8988T (cell line): Measurements from ENCODE around the gene IFIT3.
"Not testable (repeated sequence)": the region's sequence is repeated elsewhere in the genome, so short reads cannot be mapped to it uniquely, and the experiment has no call there.

Experiments
- DNase-seq: peaks from one replicate; pipeline ENCODE4 v3.0.0; 2011

IFIT3 gene

DNA sequence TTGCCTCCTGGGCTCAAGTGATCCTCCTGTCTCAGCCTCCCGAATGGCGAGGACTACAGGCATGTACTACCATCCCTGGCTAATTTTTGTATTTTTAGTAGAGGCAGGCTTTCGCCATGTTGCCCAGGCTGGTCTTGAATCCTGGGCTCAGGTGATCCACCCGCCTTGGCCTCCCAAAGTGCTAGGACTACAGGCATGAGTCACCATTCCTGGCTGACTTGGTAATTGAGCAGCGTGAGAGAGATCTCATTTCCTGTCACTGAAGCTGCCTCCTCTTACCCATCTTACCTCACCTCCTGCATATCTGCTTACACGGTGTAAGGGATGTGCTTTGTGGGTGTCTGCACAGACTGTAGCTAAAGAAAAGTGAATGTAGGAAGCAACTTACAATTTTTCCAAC is 9.7 kb downstream of the IFIT3 start:
- no peak for DNase-seq

DNA sequence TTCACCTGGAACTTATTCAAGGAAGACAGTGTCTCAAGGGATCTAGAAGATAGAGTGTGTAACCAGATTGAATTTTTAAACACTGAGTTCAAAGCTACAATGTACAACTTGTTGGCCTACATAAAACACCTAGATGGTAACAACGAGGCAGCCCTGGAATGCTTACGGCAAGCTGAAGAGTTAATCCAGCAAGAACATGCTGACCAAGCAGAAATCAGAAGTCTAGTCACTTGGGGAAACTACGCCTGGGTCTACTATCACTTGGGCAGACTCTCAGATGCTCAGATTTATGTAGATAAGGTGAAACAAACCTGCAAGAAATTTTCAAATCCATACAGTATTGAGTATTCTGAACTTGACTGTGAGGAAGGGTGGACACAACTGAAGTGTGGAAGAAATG is 10.9 kb downstream of the IFIT3 start:
- DNase-seq: no peak

GRCh38 chr10:89339875-89340274 is 12.1 kb downstream of the IFIT3 start:
- no peak for DNase-seq

GRCh38 chr10:89341649-89342048 is 13.9 kb downstream of the IFIT3 start:
- no peak for DNase-seq

DNA sequence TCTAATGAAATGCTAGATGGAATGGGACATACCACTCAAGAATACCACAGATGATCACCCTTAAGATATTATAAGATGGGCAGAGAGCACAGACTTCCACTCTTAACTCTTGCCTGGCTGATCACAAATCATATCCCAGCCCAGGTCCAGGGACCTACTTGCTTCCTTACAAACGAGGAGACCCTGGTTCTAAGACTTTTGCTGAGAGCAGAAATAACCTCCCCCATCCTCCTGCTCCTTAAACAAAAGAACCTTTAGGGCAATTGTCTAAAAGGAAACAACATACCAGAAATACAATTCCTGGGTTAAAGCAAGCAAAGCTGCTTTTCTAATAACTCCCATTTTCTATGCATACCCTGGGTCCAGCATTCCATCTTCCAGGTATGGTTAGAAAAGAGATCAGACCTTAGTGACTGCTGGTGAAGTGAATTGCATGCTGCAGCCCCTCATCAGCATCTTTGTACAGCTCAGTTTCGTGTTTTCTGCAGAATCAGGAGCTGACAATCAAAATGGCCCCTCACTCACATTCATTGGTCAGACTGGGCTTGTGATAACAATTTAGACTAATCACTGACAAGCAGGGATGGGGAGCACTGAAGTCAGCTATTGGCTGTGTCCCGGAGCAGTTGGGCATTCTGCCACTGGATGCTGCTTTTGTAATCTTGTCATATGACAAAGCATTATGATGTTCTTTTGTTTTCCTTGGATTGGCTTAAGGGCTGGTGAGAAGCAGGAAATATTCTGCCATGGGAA is 14.6 kb downstream of the IFIT3 start:
- DNase-seq: no peak

GRCh38 chr10:89343089-89343767 is 15.4 kb downstream of the IFIT3 start:
- DNase-seq: no peak

GRCh38 chr10:89344156-89344555 is 16.4 kb downstream of the IFIT3 start:
- no peak for DNase-seq

DNA sequence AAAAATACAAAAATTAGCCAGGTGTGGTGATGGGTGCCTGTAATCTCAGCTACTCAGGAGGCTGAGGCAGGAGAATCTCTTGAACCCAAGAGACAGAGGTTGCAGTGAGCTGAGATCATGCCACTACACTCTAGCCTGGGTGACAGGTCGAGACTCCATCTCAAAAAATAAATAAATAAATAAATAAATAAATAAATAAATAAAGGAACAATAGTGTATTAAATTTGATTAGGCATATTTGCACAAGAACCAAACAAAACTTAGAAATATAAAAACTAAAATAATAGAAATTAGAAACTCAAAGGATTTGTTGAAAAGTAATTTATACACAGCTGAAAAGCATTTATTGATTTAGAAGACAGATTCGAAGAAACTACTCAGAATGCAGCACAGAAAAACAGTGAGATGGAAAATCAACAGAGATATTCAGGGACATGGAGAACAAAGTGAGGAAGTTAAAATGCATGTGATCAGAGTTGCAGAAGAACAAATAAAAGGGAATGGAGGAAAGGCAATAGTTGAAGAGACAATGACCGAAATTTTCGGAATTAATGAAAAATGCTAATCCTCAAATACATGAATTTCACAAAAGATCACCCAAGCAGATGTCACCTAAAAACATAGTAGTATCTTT is 17.7 kb downstream of the IFIT3 start:
- DNase-seq: no peak

GRCh38 chr10:89346405-89347254 is 18.8 kb downstream of the IFIT3 start:
- no peak for DNase-seq

GRCh38 chr10:89347701-89348457 is 20.1 kb downstream of the IFIT3 start:
- no peak for DNase-seq

GRCh38 chr10:89348481-89348880 is 20.7 kb downstream of the IFIT3 start:
- no peak for DNase-seq

DNA sequence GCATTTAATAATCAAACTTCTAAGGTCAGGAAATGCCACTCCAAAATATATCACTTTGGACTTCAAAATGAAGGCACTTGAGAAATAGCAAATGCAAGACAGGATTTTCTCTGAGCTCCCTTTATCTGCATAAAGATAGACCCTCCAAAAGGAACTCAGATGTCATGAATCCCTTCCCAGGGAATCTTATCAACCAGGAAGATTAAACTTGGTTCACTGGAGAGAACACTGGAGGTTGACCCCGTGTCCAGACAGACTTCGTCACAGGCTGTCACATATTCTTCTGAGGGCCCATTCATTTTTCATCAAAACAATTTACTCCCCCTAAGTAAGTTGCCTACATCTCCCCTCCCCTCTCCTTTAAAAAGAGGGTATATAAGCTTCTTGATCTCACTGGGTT is 21.2 kb downstream of the IFIT3 start:
- no peak for DNase-seq

GRCh38 chr10:89350631-89351315 is 23.0 kb downstream of the IFIT3 start:
- not testable (repeated sequence) for DNase-seq

- DNase-seq: no peak
Measured at GRCh38 chr10:89351412-89351779, 23.6 kb downstream of the IFIT3 start.

DNA sequence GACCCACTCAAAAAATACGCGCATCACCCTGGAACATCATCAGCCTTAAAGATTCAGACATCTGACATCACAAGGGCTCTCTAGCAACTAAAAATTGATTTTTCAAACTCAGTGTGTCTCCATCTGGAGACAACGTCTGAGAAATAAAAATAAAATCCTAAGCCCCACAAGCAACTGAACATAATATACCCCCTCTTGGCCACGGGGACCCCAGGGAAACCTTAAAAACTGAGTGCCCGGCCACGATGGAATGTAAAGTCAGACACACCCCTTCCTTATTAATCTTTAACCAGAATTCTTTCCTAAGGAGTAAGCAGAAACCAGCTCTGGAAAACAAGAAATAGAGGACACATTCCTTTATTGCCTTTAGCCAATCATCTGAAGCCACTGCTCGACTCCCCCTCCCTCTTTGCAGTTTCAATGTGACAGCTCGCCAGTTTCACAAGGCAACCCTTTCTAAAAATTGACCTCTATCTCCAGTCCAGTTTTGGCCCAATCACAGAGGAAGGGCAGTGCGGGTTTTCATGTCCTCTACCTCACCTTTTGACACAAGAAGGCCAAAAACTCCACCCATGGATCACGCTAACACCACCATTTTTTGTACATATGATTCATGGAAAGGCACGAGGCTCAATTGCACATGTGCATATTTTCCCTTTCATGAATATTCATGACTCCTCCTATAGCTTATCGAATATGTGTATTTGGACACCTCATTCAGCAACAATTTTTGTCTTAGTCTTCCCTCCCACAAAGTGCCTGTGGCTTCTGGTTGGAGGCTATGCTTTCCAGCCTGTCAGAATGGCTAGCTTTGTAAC is 24.2 kb downstream of the IFIT3 start:
- DNase-seq: no peak

DNA sequence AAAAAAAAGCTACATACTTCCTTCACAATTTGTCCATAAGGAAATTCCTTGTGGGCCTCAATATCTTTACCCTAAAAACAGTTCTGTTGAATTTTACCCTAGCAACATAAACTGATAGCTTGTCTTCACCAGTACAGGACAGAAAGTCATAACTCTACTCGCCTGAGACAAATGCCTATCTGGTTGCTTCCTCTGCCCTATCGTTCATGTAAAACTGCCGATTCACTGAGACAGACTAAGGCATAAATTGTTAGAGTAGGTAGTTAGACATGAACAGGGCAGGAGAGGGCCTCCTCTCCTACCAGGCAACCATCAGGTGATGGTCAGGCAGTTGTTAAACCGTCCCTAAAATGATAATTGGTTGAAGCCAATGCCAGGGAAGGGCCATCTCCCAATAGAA is 25.0 kb downstream of the IFIT3 start:
- DNase-seq: no peak

- DNase-seq: no peak
Measured at GRCh38 chr10:89355394-89355931, 27.7 kb downstream of the IFIT3 start.

GRCh38 chr10:89357096-89357495 is 29.3 kb downstream of the IFIT3 start:
- DNase-seq: no peak

GRCh38 chr10:89357975-89358374 is 30.2 kb downstream of the IFIT3 start:
- DNase-seq: no peak

GRCh38 chr10:89360157-89360556 is 32.4 kb downstream of the IFIT3 start:
- DNase-seq: no peak

- DNase-seq: no peak
Measured at GRCh38 chr10:89362929-89363328, 35.1 kb downstream of the IFIT3 start.
